HG03520 (cell line): ENCODE results near the gene SESTD1.
A peak's percentile ranks its signal among the peaks of the same experiment; 100 is the strongest.
"Not testable (repeated sequence)": the region's sequence is repeated elsewhere in the genome, so short reads cannot be mapped to it uniquely, and the experiment has no call there.

Experiments
- ATAC-seq: cut with Tn5 transposase; IDR thresholded peaks from one replicate; pipeline ENCODE4 v1.9.1; 2021; ENCODE audit warnings: mild to moderate bottlenecking, moderate library complexity; ENCODE audit not compliant: unreplicated experiment

The SESTD1 gene

DNA sequence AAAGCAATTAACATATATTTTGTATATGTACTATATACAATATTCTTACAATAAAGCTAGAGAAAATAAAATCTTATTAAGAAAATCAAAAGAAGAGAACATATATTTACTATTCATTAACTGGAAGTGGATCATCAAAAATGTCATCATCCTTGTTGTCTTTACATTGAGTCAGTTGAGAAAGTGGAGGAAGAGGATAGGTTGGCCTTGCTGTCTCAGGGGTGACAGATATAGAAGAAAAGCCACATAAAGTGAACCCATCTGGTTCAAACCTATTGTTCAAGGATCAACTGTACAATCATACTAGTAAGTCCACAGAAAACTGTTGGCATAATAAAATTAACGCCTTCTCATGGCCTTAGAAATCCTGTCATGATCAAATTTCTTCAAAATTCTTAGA is 26.6 kb downstream of the SESTD1 start:
- ATAC-seq, result no peak

DNA sequence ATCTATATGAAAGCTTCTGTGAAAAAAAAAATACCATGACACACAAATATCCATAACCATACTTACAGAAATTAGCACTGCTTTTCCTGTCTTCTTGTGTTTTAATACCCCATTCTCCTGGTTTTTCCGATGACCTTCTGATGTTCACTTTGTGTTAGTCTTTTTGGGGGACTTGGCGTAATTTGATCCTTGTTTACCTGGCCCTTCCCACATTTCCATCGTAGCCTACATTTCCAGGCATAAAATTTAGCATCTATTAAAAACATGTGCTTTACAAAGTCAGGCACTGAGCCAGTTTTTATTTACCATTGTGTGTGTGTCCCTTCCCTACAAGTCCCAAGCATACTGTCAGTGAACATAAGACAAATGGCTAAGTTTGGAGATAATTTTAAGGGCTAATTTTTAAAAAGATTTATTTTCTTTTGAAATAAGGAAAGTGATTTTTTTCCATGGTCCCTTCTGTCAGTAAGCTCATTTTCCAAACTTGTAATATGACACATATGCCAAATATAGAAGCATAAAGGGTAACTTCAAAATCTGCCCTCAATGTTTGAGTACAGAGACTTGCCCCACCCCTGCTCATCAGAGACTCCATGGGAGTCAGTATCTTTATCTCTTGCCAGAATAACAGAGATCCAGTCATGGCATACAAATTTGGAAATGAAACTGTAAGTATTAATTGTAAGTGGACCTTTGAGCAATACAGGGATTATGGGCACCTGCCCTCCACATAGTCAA is 27.3 kb downstream of the SESTD1 start:
- no peak for ATAC-seq

DNA sequence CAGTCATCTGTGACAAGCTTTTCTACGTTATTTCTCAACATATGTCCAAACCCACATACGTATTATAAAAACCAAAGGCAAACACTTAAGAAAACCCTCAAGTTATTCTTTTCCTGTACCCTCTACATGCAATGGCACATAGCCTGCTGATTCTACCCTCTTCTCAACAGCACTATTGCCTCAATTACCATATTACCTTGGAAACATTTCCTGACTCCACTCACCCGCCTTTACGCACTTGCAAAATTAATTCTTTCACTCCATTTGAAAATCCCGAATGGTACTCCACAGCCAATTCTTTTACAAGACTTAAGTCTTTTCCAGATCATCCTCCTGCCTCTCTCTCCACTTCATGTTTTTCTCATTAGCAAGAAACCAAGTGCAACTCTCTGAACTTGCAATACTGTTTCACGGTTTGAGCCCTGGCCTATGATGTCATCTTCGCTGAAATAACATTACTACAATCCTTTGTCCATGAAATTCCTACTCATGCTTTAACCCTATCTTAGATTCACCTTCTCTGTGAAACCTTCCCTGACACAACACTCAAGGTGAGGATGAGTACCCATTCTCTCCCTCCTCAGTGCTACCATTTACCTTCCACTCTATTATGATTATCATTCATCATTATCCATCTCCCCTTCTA is 29.0 kb downstream of the SESTD1 start:
- ATAC-seq, result no peak

GRCh38 chr2:179234658-179235240 is 29.9 kb downstream of the SESTD1 start:
- no peak for ATAC-seq

DNA sequence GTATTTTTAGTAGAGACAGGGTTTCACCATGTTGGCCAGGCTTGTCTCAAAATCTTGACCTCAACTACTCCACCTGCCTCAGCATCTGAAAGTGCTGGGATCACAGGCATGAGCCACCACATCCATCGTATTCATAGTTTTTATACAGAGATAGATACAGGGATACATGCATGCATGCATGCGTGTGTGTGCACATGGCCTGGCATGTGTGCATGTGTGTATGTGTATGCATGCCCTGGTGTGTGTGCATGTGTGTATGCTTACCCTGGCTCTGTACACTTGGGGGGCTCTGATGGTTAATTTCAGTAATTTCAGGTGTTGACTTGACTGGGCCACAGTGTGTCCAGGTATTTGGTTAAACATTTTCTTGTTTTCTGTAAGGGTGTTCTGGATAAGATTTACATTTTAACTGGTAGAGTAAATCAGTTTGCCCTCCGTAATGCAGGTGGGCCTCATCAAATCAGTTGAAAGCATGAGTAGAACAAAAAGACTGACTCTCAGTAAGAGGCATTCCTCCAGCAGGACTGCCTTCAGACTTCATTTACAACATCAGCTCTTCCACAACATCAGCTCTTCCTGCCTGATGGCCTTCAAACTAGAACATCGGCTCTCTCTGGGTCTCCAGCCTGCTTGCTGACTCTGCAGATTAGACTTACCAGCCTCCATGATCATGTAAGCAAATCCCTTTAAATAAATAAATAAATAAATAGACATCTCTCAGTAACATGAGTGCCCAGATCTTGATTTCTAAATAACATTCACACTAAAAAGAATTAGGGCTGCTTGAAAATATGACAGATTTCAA is 30.8 kb downstream of the SESTD1 start:
- no peak for ATAC-seq

- no peak for ATAC-seq
Measured at GRCh38 chr2:179233083-179233490, 31.5 kb downstream of the SESTD1 start.

DNA sequence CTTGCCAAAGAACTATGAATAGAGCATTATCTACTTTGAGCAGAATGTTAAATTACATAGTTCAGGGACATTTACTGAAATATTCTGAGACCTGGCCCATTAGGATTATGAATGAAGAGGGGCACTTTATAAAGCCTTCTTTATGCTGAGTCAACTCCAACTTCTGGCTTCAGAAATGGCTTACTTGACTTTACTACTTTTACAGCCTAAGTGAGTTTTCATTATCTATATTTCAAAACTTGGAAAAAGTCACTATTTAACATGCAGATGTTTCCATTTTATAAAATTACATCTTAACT is 37.7 kb downstream of the SESTD1 start:
- ATAC-seq, result no peak

DNA sequence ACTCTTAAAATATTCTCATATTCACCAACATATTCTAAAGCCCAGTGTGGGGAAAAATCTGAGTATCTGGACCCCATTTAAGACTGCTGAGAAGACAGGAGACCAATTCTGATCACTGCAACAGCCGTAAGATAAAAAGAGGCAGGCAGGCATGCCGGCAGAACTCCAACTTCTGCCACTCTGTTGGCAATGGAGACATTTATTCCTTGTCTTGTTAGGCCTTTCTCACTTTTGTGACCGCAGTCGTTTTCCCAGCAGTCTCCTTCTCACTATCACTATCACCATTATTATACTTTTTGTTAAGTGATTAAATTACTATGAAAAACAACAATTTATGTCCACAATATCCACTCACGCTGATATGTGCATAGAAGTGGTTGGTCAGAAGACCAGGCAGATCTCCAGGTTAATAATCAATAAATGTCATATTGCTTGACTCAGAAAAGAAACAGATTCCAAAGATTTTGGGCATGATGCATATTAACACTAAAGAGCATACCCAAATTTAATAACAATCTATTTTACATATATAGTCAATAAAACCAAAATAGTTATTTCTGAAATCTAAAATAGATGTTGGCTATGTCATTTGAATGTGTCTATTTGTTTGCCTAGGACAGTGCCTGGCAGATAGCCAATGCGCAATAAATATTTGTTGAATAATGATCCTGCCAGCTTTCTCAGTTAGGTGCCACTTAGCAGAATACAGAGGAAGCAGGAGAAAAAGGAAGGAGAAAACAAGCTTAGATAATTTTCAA is 38.2 kb downstream of the SESTD1 start:
- ATAC-seq, result no peak

- ATAC-seq, result no peak
Measured at GRCh38 chr2:179224361-179224760, 40.3 kb downstream of the SESTD1 start.

GRCh38 chr2:179222076-179222475 is 42.6 kb downstream of the SESTD1 start:
- no peak for ATAC-seq

DNA sequence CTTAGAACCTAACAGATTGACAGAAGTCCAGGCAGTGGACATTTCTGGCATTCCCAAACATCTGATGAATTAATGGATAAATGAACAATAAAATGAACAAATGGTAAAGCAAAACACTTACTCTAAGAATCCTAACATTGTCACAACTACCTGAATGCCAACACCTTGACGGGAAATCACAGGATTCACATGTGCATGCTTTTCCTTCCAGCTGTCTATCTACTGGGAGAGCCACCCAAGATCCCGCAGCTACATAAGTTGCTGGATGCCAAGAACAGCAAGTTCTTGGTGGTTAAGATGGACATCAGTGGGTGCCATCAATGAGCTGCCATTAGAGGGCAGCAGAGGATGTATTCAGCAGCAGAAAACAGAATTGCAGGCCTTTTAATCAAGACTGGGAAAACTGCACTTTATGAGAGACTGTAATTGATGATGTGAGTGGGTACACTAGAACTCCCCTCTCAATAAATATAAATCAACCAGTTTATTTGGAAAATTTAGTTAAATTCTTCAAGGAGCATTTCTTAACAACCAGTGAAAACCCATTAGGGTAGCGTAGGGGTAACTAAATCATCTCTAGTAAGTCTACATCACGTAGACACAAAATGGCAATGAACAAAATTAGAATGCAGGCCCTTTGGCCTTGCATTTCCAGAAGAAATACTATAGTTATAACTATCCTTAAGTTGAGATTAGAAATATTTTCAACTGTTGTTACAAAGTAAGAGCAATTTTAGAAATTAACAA is 45.6 kb downstream of the SESTD1 start:
- peak; percentile 93 for ATAC-seq

DNA sequence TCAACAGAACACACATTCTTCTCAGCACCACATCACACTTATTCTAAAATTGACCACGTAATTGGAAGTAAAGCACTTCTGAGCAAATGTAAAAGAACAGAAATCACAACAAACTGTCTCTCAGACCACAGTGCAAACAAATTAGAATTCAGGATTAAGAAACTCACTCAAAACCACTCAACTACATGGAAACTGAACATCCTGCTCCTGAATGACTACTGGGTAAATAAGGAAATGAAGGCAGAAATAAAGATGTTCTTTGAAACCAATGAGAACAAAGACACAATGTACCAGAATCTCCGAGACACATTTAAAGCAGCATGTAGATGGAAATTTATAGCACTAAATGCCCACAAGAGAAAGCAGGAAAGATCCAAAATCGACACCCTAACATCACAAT is 50.0 kb downstream of the SESTD1 start:
- ATAC-seq, result not testable (repeated sequence)

DNA sequence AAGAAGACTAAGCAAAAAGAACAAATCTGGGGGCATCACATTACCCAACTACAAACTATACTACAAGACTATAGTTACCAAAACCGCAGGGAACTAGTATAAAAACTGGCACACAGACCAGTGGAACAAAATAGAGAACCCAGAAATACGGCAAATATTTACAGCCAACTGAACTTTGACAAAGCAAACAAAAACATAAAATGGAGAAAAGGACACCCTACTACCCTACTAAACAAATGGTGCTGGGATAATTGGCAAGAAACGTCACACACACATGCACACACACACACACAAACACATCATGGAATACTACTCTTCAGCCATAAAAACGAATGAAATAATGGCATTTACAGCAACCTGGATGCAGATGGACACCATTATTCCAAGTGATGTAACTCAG is 53.3 kb downstream of the SESTD1 start:
- no peak for ATAC-seq

GRCh38 chr2:179208277-179208676 is 56.4 kb downstream of the SESTD1 start:
- not testable (repeated sequence) for ATAC-seq

GRCh38 chr2:179207047-179207446 is 57.6 kb downstream of the SESTD1 start:
- ATAC-seq, result no peak

DNA sequence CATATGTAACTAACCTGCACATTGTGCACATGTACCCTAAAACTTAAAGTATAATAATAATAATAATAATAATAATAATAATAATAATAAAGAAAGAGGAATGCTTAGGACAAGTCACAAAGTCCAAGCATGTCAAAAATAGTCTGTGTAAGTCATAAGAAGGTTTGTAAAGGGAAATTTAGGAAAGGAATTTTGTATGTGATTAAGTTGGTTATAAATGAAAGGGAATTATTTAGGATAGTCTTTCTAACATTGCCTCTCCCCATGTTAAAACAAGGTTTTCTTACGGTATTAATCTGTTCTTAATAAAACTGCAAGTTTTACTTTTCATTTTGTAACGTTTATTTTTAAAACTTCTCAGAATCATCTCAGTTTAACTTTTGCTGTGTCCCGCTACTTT is 62.8 kb downstream of the SESTD1 start:
- no peak for ATAC-seq

DNA sequence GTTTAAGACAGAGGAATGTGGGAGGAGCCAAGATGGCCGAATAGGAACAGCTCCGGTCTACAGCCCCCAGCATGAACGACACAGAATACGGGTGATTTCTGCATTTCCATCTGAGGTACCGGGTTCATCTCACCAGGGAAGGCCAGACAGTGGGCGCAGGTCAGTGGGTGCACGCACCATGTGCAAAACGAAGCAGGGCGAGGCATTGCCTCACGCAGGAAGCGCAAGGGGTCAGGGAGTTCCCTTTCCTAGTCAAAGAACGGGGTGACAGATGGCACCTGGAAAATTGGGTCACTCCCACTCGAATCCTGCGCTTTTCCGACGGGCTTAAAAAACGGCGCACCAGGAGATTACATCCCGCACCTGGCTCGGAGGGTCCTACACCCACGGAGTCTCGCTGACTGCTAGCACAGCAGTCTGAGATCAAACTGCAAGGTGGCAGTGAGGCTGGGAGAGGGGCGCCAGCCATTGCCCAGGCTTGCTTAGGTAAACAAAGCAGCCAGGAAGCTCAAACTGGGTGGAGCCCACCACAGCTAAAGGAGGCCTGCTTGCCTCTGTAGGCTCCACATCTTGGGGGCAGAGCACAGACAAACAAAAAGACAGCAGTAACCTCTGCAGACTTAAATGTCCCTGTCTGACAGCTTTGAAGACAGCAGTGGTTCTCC is 68.6 kb downstream of the SESTD1 start:
- not testable (repeated sequence) for ATAC-seq

GRCh38 chr2:179195141-179195540 is 69.5 kb downstream of the SESTD1 start:
- no peak for ATAC-seq

GRCh38 chr2:179193759-179194394 is 70.8 kb downstream of the SESTD1 start:
- no peak for ATAC-seq
